ENCODE measurements around the gene DDX47.
"Not testable (repeated sequence)": the region's sequence is repeated elsewhere in the genome, so short reads cannot be mapped to it uniquely, and the experiment has no call there.

Gene DDX47

GRCh38 chr12:12839873-12840579 lies 26.9 kb downstream of the DDX47 start:
- H3K27ac ChIP-seq, result no peak overlapping the region
- H3K27me3 ChIP-seq (ENCODE audit: insufficient read depth, low read depth, severe bottlenecking), result no peaks in the 10 kb centered on the region
- no peaks in the 10 kb centered on the region for H3K36me3 ChIP-seq
- no peak overlapping the region for H3K4me3 ChIP-seq (ENCODE audit: low read depth, low read length)
- TF ChIP-seq CTCF (IDR thresholded peaks at IDR 0.05; ENCODE audit: low read depth, low read length), result no peak
- DNase-seq, result no peak
- no peaks in the 10 kb centered on the region for H3K9me3 ChIP-seq (ENCODE audit: severe bottlenecking)

GRCh38 chr12:12840580-12840899 lies 27.4 kb downstream of the DDX47 start:
- Histone ChIP-seq H3K27me3 (ENCODE audit: insufficient read depth, low read depth, severe bottlenecking) (no peaks in the 10 kb centered on the region), H3K36me3 (no peaks in the 10 kb centered on the region), H3K9me3 (ENCODE audit: severe bottlenecking) (no peaks in the 10 kb centered on the region), H3K4me3 (ENCODE audit: low read depth, low read length) (no peak overlapping the region), H3K27ac (no peak overlapping the region)
- no peak for TF ChIP-seq CTCF (IDR thresholded peaks at IDR 0.05; ENCODE audit: low read depth, low read length)
- no peak for DNase-seq

- DNase-seq; H3K4me3 ChIP-seq (ENCODE audit: low read depth, low read length); H3K27ac ChIP-seq; H3K9me3 ChIP-seq (ENCODE audit: severe bottlenecking); H3K27me3 ChIP-seq (ENCODE audit: insufficient read depth, low read depth, severe bottlenecking); H3K36me3 ChIP-seq: not testable (repeated sequence)
Observed at GRCh38 chr12:12841428-12841827, 28.3 kb downstream of the DDX47 start.

- Histone ChIP-seq H3K27me3 (ENCODE audit: insufficient read depth, low read depth, severe bottlenecking) (no peaks in the 10 kb centered on the region), H3K36me3 (no peaks in the 10 kb centered on the region), H3K4me3 (ENCODE audit: low read depth, low read length) (no peak overlapping the region), H3K9me3 (ENCODE audit: severe bottlenecking) (no peaks in the 10 kb centered on the region), H3K27ac (no peak overlapping the region)
- TF ChIP-seq CTCF (IDR thresholded peaks at IDR 0.05; ENCODE audit: low read depth, low read length), result no peak
- DNase-seq, result no peak
Observed at GRCh38 chr12:12845794-12846243, 32.7 kb downstream of the DDX47 start.

- H3K27me3 ChIP-seq (ENCODE audit: insufficient read depth, low read depth, severe bottlenecking); H3K4me3 ChIP-seq (ENCODE audit: low read depth, low read length); DNase-seq; H3K9me3 ChIP-seq (ENCODE audit: severe bottlenecking); H3K36me3 ChIP-seq; H3K27ac ChIP-seq: not testable (repeated sequence)
Observed at GRCh38 chr12:12846780-12847179, 33.6 kb downstream of the DDX47 start.

GRCh38 chr12:12853435-12853834 lies 40.3 kb downstream of the DDX47 start:
- no peaks in the 10 kb centered on the region for H3K9me3 ChIP-seq (ENCODE audit: severe bottlenecking)
- no peak for DNase-seq
- H3K36me3 ChIP-seq, result no peaks in the 10 kb centered on the region
- no peak overlapping the region for H3K27ac ChIP-seq
- H3K27me3 ChIP-seq (ENCODE audit: insufficient read depth, low read depth, severe bottlenecking), result no peaks in the 10 kb centered on the region
- TF ChIP-seq CTCF (IDR thresholded peaks at IDR 0.05; ENCODE audit: low read depth, low read length), result no peak
- H3K4me3 ChIP-seq (ENCODE audit: low read depth, low read length), result no peak overlapping the region

DNA sequence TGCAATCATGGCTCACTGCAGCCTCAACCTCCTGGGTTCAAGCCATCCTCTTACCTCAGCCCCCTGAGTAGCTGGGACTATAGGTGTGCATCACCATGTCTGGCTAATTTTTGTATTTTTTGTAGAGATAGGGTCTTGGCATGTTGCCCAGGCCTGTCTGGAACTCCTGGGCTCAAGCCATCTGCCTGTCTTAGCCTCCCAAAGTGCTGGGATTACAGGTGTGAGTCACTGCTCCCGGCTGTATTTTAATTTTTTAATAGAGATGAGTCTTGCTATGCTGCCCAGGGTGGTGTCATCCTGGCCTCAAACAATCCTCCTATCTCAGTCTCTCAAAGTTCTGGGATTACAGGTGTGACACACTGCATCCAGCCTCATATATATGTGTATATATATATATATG lies 46.5 kb downstream of the DDX47 start:
- Histone ChIP-seq H3K9me3 (ENCODE audit: severe bottlenecking) (no peaks in the 10 kb centered on the region), H3K27ac (no peak overlapping the region), H3K36me3 (no peaks in the 10 kb centered on the region), H3K27me3 (ENCODE audit: insufficient read depth, low read depth, severe bottlenecking) (no peaks in the 10 kb centered on the region), H3K4me3 (ENCODE audit: low read depth, low read length) (no peak overlapping the region)
- DNase-seq, result no peak
- no peak for TF ChIP-seq CTCF (IDR thresholded peaks at IDR 0.05; ENCODE audit: low read depth, low read length)
